Kidney epithelial cell (primary cell): Measurements from ENCODE around the gene GNA15. TPM values are rescaled to one million over a fixed set of nuclear protein-coding genes. Genes with fewer than 3 reads are reported as not detected.
A peak's percentile ranks its signal among the peaks of the same experiment; 100 is the strongest.

Experiments
- DNase-seq: peaks from one replicate; pipeline ENCODE4 v3.0.0-alpha.2; 2010; ENCODE audit warnings: low read depth
- H3K27me3 ChIP-seq: 2 replicates; pipeline ENCODE4 v1.6.0; 2011; ENCODE audit warnings: low read length; ENCODE audit not compliant: control insufficient read depth, insufficient read depth
- H3K36me3 ChIP-seq: 2 replicates; pipeline ENCODE4 v1.5.1; 2011; ENCODE audit warnings: low read length; ENCODE audit not compliant: control insufficient read depth, insufficient read depth
- H3K4me3 ChIP-seq: 2 replicates; pipeline ENCODE4 v1.5.1; 2011; ENCODE audit warnings: low read depth, mild to moderate bottlenecking, control low read depth, low read length
- total RNA-seq: library from RNA; depleted of rRNA; stranded (reverse); fragments of >200 nt; gene quantifications from 2 replicates; pipeline ENCODE4 v1.2.3, GENCODE V29; 2015
- TF ChIP-seq, protein P1 (sequence below): IDR thresholded peaks from 2 replicates; pipeline ENCODE4 v1.5.1; 2011; ENCODE audit warnings: mild to moderate bottlenecking, moderate library complexity, low read length, control low read depth, inconsistent platforms; ENCODE audit not compliant: insufficient read depth, poor library complexity, severe bottlenecking

Gene GNA15
- total RNA-seq, 1 donor from 2014 or later, result 2.3 TPM

GRCh38 chr19:3178377-3178972 is 42.6 kb downstream of the GNA15 start, which contains the start of gene S1PR4:
Gene S1PR4, plus strand, starts transcription at chr19:3178769. Its CDS starts 24 bp downstream, at chr19:3178793.
- H3K27me3 ChIP-seq, result no peaks in the 10 kb centered on the region
- no peak for DNase-seq
- TF ChIP-seq, protein P1, sequence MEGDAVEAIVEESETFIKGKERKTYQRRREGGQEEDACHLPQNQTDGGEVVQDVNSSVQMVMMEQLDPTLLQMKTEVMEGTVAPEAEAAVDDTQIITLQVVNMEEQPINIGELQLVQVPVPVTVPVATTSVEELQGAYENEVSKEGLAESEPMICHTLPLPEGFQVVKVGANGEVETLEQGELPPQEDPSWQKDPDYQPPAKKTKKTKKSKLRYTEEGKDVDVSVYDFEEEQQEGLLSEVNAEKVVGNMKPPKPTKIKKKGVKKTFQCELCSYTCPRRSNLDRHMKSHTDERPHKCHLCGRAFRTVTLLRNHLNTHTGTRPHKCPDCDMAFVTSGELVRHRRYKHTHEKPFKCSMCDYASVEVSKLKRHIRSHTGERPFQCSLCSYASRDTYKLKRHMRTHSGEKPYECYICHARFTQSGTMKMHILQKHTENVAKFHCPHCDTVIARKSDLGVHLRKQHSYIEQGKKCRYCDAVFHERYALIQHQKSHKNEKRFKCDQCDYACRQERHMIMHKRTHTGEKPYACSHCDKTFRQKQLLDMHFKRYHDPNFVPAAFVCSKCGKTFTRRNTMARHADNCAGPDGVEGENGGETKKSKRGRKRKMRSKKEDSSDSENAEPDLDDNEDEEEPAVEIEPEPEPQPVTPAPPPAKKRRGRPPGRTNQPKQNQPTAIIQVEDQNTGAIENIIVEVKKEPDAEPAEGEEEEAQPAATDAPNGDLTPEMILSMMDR, result no peak
- no peaks in the 10 kb centered on the region for H3K36me3 ChIP-seq
- no peak within 1 kb of the TSS for H3K4me3 ChIP-seq

DNA sequence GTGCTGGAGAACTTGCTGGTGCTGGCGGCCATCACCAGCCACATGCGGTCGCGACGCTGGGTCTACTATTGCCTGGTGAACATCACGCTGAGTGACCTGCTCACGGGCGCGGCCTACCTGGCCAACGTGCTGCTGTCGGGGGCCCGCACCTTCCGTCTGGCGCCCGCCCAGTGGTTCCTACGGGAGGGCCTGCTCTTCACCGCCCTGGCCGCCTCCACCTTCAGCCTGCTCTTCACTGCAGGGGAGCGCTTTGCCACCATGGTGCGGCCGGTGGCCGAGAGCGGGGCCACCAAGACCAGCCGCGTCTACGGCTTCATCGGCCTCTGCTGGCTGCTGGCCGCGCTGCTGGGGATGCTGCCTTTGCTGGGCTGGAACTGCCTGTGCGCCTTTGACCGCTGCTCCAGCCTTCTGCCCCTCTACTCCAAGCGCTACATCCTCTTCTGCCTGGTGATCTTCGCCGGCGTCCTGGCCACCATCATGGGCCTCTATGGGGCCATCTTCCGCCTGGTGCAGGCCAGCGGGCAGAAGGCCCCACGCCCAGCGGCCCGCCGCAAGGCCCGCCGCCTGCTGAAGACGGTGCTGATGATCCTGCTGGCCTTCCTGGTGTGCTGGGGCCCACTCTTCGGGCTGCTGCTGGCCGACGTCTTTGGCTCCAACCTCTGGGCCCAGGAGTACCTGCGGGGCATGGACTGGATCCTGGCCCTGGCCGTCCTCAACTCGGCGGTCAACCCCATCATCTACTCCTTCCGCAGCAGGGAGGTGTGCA is 43.3 kb downstream of the GNA15 start:
- Histone ChIP-seq H3K4me3 (no peak overlapping the region), H3K36me3 (no peaks in the 10 kb centered on the region), H3K27me3 (no peaks in the 10 kb centered on the region)
- TF ChIP-seq, protein P1, result no peak
- no peak for DNase-seq

GRCh38 chr19:3179739-3180293 is 44.0 kb downstream of the GNA15 start:
- Histone ChIP-seq H3K4me3 (no peak overlapping the region), H3K27me3 (no peaks in the 10 kb centered on the region), H3K36me3 (no peaks in the 10 kb centered on the region)
- TF ChIP-seq, protein P1, result no peak
- DNase-seq, result no peak

DNA sequence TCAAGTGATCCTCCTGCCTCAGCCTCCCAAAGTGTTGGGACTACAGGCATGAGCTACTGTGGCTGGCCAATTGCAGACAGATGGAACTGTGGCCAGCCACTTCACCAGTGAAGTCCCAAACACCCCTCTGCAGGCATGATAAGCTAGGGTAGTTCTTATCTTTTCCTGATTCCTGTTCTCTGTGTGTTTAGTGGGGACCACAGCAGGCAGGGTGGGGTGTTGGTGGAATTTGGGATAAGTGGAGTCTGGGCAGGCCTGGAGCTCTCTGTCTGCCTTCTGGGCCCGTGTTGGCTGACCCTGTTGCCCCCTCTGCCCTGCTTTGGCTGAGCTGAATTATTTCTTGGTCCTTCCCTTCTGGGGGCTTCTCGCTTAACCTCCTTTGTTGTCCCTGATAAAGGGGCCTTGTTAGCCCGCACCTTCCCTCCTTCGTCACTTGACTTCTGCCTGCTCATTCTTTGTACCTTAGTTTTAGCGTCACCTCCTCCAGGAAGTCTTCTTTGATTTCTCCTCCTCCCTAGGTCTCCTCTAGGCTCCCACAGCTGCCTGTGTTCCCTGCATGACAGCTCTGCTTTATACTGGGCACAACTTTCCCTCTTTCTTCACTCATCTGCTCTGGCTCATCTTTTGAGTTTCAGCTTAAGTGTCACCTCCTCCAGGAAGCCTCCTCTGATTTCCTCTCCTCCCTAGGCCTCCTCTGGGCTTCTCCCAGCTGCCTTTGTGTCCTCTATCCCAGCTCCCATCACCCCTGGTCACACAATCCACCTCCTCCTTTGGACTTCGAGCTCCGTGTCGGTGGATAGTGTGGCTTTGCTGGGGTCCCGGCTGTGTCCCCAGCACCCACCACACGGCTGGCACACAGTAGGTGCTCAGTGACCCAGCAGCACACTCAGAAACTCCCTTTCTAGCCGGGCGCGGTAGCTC is 48.1 kb downstream of the GNA15 start:
- H3K27me3 ChIP-seq, result no peaks in the 10 kb centered on the region
- no peak for DNase-seq
- no peak overlapping the region for H3K4me3 ChIP-seq
- TF ChIP-seq, protein P1, result no peak
- H3K36me3 ChIP-seq, result no peaks in the 10 kb centered on the region

- H3K27me3 ChIP-seq, result no peaks in the 10 kb centered on the region
- TF ChIP-seq, protein P1, result no peak
- H3K4me3 ChIP-seq, result peak overlapping the region; percentile 95
- DNase-seq, result peak; percentile 29
- no peaks in the 10 kb centered on the region for H3K36me3 ChIP-seq
These were observed 49.1 kb downstream of the GNA15 start for GRCh38 chr19:3184847-3185460.
